C4-2B (cell line): ENCODE data around the gene PGP.

Experiments used
- ZFX ChIP-seq: fragments of 450-650 bp; IDR thresholded peaks from 2 replicates; pipeline ENCODE4 v1.6.1; 2017
- TF ChIP-seq, protein P1 (sequence below): fragments of 450-650 bp; conservative IDR thresholded peaks from 2 replicates; pipeline ENCODE4 v1.5.1; 2017; ENCODE audit warnings: mild to moderate bottlenecking

DNA sequence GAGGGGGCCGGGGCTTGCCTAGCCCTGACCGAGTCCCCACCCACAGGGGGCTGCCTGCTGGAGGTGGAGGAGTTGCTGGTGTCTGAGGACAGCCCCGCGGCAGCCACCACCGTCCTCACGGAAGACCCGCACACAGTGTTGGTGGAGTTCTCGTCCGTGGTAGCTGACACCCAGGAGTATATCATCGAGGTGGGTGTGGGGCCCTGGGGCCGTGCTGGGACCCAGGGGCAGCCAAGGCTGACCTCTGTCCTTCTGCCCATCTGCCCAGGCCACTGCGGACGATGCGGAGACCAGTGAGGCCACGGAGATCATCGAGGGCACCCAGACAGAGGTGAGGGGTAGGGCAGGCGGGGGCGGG, 20.2 kb upstream of the PGP start:
- TF ChIP-seq, protein P1, sequence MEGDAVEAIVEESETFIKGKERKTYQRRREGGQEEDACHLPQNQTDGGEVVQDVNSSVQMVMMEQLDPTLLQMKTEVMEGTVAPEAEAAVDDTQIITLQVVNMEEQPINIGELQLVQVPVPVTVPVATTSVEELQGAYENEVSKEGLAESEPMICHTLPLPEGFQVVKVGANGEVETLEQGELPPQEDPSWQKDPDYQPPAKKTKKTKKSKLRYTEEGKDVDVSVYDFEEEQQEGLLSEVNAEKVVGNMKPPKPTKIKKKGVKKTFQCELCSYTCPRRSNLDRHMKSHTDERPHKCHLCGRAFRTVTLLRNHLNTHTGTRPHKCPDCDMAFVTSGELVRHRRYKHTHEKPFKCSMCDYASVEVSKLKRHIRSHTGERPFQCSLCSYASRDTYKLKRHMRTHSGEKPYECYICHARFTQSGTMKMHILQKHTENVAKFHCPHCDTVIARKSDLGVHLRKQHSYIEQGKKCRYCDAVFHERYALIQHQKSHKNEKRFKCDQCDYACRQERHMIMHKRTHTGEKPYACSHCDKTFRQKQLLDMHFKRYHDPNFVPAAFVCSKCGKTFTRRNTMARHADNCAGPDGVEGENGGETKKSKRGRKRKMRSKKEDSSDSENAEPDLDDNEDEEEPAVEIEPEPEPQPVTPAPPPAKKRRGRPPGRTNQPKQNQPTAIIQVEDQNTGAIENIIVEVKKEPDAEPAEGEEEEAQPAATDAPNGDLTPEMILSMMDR, result no peak
- TF ChIP-seq ZFX, result no peak
